HEK293T (cell line): Measurements from ENCODE around the gene ATP11A.

Experiments used
- CTCF ChIA-PET: fragments of 350-600 bp; formaldehyde crosslinking; extraction: SDS; loops from one replicate; lab custom pipeline; 2021; ENCODE audit warnings: antibody characterized with exemption, inconsistent platforms; lab: Yijun Ruan, JAX
- POLR2A ChIA-PET: fragments of 350-600 bp; formaldehyde crosslinking; extraction: SDS; loops from one replicate; lab custom pipeline; 2020; ENCODE audit warnings: antibody characterized with exemption, inconsistent platforms; lab: Yijun Ruan, JAX
- DNase-seq: peaks from one replicate; pipeline ENCODE4 v3.0.0; 2012; ENCODE audit warnings: mixed read lengths; ENCODE audit errors: extremely low spot score
- ARNT ChIP-seq: fragments of 450-650 bp; IDR thresholded peaks from 2 replicates; pipeline ENCODE4 v1.6.1; 2017; ENCODE audit warnings: mild to moderate bottlenecking
- BHLHE40 ChIP-seq: fragments of 450-650 bp; IDR thresholded peaks from 2 replicates; pipeline ENCODE4 v1.6.1; 2016; ENCODE audit warnings: mild to moderate bottlenecking, moderate library complexity, borderline replicate concordance
- CTBP1 ChIP-seq: fragments of 450-650 bp; IDR thresholded peaks from 2 replicates; pipeline ENCODE4 v1.6.1; 2016; ENCODE audit warnings: borderline replicate concordance
- ELF4 ChIP-seq: fragments of 450-650 bp; IDR thresholded peaks from 2 replicates; pipeline ENCODE4 v1.6.1; 2017; ENCODE audit warnings: antibody characterized with exemption
- FOXA1 ChIP-seq: fragments of 450-650 bp; IDR thresholded peaks from 2 replicates; pipeline ENCODE4 v1.6.1; 2016; ENCODE audit warnings: mild to moderate bottlenecking
- FOXK2 ChIP-seq: fragments of 450-650 bp; IDR thresholded peaks from 2 replicates; pipeline ENCODE4 v1.6.1; 2016; ENCODE audit warnings: mild to moderate bottlenecking
- FOXM1 ChIP-seq: fragments of 450-650 bp; IDR thresholded peaks from 2 replicates; pipeline ENCODE4 v1.6.1; 2017; ENCODE audit warnings: mild to moderate bottlenecking, borderline replicate concordance
- HDGF ChIP-seq: fragments of 450-650 bp; IDR thresholded peaks from 2 replicates; pipeline ENCODE4 v1.6.1; 2017; ENCODE audit warnings: antibody characterized with exemption, borderline replicate concordance
- L3MBTL2 ChIP-seq: fragments of 450-650 bp; conservative IDR thresholded peaks from 2 replicates; pipeline ENCODE4 v1.6.1; 2016; ENCODE audit warnings: mild to moderate bottlenecking
- LEF1 ChIP-seq: fragments of 450-650 bp; IDR thresholded peaks from 2 replicates; pipeline ENCODE4 v1.6.1; 2017; ENCODE audit warnings: mild to moderate bottlenecking, borderline replicate concordance
- NFRKB ChIP-seq: fragments of 450-650 bp; IDR thresholded peaks from 2 replicates; pipeline ENCODE4 v1.6.1; 2016; ENCODE audit warnings: mild to moderate bottlenecking, moderate library complexity
- PKNOX1 ChIP-seq: fragments of 450-650 bp; IDR thresholded peaks from 2 replicates; pipeline ENCODE4 v1.6.1; 2016
- SP1 ChIP-seq: fragments of 450-650 bp; IDR thresholded peaks from 2 replicates; pipeline ENCODE4 v1.6.1; 2017
- SUZ12 ChIP-seq: fragments of 450-650 bp; IDR thresholded peaks from 2 replicates; pipeline ENCODE4 v1.6.1; 2016; ENCODE audit warnings: mild to moderate bottlenecking
- TARDBP ChIP-seq: fragments of 450-650 bp; IDR thresholded peaks from 2 replicates; pipeline ENCODE4 v1.6.1; 2016
- ZNF384 ChIP-seq: fragments of 450-650 bp; IDR thresholded peaks from 2 replicates; pipeline ENCODE4 v1.6.1; 2016

Gene ATP11A

GRCh38 chr13:112814905-112815585, 125.2 kb downstream of the ATP11A start:
- ChIA-PET POLR2A (no interaction called here), CTCF (no interaction called here)
- no peak for DNase-seq
- TF ChIP-seq CTBP1 (no peak), FOXA1 (no peak), PKNOX1 (no peak), NFRKB (no peak), LEF1 (no peak), BHLHE40 (no peak), SUZ12 (no peak)

DNA sequence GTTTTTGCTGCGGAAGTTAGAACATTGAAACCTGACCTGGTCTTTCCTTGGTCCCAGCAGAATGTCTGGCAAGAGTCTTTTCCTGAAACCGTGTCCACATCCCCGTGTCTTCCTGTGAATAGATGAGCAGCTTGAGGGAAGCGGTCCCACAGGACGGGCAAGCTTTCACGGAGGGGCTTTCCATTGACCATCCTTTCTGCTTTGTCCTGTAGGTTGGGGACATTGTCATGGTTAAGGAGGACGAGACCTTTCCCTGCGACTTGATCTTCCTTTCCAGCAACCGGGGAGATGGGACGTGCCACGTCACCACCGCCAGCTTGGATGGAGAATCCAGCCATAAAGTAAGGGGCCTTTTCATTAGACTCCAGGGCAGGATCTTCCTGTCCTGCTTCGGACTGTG, 126.0 kb downstream of the ATP11A start:
- POLR2A ChIA-PET: no interaction called here
- no peak for TF ChIP-seq CTBP1
- no peak for TF ChIP-seq TARDBP
- TF ChIP-seq NFRKB: no peak
- TF ChIP-seq ARNT: no peak
- TF ChIP-seq SP1: no peak
- no peak for TF ChIP-seq FOXM1
- TF ChIP-seq FOXA1: no peak
- no peak for TF ChIP-seq BHLHE40
- TF ChIP-seq ELF4: no peak
- TF ChIP-seq LEF1: no peak
- no peak for TF ChIP-seq ZNF384
- TF ChIP-seq L3MBTL2: no peak
- TF ChIP-seq SUZ12: no peak
- no peak for TF ChIP-seq FOXK2
- TF ChIP-seq HDGF: no peak
- no peak for TF ChIP-seq PKNOX1
- CTCF ChIA-PET: no interaction called here
- DNase-seq: no peak

- POLR2A ChIA-PET: no interaction called here
- no peak for DNase-seq
These were observed 128.3 kb downstream of the ATP11A start for GRCh38 chr13:112818040-112818697.

DNA sequence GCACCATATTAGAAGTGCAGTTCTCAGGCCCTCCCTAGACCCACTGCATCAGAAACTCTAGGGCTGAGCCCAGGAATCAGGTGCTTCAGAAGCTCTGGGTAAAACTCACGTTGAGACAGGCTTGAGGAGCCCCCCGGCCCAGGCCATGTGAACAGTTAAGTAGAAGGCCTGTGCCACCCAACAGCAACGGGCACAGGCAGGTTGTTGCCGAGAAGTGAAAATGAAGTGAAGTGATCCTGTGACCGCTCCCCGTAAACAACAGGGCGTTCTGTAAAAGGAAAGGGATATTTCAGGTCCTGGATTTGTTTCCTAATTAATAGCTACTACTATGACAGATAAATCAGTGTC, 128.8 kb downstream of the ATP11A start:
- CTCF ChIA-PET: no interaction called here

More at GRCh38 chr13:112818040-112818697, 128.3 kb downstream of the ATP11A start:
- TF ChIP-seq BHLHE40 (no peak), PKNOX1 (no peak), ZNF384 (no peak), FOXK2 (no peak), SP1 (no peak), NFRKB (no peak)
- CTCF ChIA-PET: no interaction called here

GRCh38 chr13:112819111-112819510, 129.3 kb downstream of the ATP11A start:
- ChIA-PET CTCF (no interaction called here), POLR2A (no interaction called here)
- no peak for DNase-seq
- TF ChIP-seq TARDBP (no peak), BHLHE40 (no peak), ZNF384 (no peak), CTBP1 (no peak), L3MBTL2 (no peak), LEF1 (no peak), PKNOX1 (no peak), HDGF (no peak), FOXM1 (no peak), ARNT (no peak), NFRKB (no peak), ELF4 (no peak), SP1 (no peak), SUZ12 (no peak), FOXA1 (no peak)

More for the DNA sequence above, 128.8 kb downstream of the ATP11A start:
- TF ChIP-seq FOXA1 (no peak), FOXM1 (no peak), SP1 (no peak), FOXK2 (no peak)
- no peak for DNase-seq
- POLR2A ChIA-PET: no interaction called here

- ChIA-PET CTCF (interaction anchor here (0.7 kb wide), 1 partner anchor 55 kb away, joined by 4 read pairs; no protein-coding TSS in a partner anchor), POLR2A (no interaction called here)
- no peak for TF ChIP-seq TARDBP
- no peak for TF ChIP-seq ZNF384
- TF ChIP-seq FOXA1: no peak
- no peak for TF ChIP-seq ELF4
- TF ChIP-seq BHLHE40: no peak
- TF ChIP-seq SUZ12: no peak
- no peak for TF ChIP-seq HDGF
- no peak for TF ChIP-seq ARNT
- TF ChIP-seq LEF1: no peak
- no peak for TF ChIP-seq FOXK2
- no peak for DNase-seq
These were observed 130.0 kb downstream of the ATP11A start for GRCh38 chr13:112819816-112820215.
